ENCODE data around the gene HES5. TPM values are rescaled to one million over a fixed set of nuclear protein-coding genes. Genes with fewer than 3 reads are reported as not detected.
A peak's percentile ranks its signal among the peaks of the same experiment; 100 is the strongest.

HES5 gene
- total and polyA plus RNA-seq, 2 donors (not counting 1 experiment from before 2014, with no cell fraction given) = not detected

DNA sequence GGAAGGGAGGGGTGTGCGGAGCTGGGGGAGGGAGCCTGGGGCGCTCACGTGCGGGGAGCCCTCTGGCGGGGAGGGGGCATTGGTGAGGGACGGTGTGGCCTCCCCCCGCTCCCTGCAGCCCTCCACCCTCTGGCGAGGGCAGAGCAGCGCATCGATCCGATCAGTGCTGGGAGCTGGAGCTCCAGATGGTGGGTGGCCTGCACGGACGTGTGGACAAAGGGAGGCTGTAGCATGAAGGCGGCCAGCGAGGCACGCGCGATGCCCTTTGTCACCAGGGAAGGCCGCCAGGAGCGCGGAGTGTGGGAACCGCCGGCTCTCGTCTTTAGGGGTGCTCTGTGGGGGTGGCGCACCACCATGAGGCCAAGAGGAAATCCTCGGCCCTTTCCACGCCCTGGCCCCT, 5.4 kb upstream of the HES5 start:
- Histone ChIP-seq H2AFZ (ENCODE audit: low read length) (no peak overlapping the region), H4K20me1 (ENCODE audit: control insufficient read depth, extremely low read depth, insufficient read depth, low read length) (no peaks in the 10 kb centered on the region), H3K4me3 (replicated peaks in 1 of 4; ENCODE audit: control extremely low read depth in 1 of 4, insufficient read depth in 1 of 4, low read depth in 3 of 4, low read length in 4 of 4) (no peak overlapping the region), H3K36me3 (ENCODE audit: control insufficient read depth, insufficient read depth, low read length) (no peaks in the 10 kb centered on the region), H3K27ac (ENCODE audit: insufficient read depth, low read length) (no peak overlapping the region), H3K9me3 (ENCODE audit: control insufficient read depth, insufficient read depth, low read depth, low read length) (no peaks in the 10 kb centered on the region), H3K9ac (ENCODE audit: insufficient read depth, low read length) (no peak overlapping the region), H3K27me3 (ENCODE audit: control insufficient read depth, insufficient read depth, low read length) (peaks cover 14% of the 10 kb centered on the region), H3K79me2 (ENCODE audit: control insufficient read depth, insufficient read depth, low read length) (no peaks in the 10 kb centered on the region), H3K4me1 (ENCODE audit: control insufficient read depth, extremely low read depth, insufficient read depth, low read length) (no peaks in the 10 kb centered on the region), H3K4me2 (ENCODE audit: extremely low read depth, insufficient read depth, low read length) (no peak overlapping the region)
- TF ChIP-seq EZH2 (IDR thresholded peaks at IDR 0.05; ENCODE audit: low read length, missing control alignments) = no peak
- TF ChIP-seq, protein P1, sequence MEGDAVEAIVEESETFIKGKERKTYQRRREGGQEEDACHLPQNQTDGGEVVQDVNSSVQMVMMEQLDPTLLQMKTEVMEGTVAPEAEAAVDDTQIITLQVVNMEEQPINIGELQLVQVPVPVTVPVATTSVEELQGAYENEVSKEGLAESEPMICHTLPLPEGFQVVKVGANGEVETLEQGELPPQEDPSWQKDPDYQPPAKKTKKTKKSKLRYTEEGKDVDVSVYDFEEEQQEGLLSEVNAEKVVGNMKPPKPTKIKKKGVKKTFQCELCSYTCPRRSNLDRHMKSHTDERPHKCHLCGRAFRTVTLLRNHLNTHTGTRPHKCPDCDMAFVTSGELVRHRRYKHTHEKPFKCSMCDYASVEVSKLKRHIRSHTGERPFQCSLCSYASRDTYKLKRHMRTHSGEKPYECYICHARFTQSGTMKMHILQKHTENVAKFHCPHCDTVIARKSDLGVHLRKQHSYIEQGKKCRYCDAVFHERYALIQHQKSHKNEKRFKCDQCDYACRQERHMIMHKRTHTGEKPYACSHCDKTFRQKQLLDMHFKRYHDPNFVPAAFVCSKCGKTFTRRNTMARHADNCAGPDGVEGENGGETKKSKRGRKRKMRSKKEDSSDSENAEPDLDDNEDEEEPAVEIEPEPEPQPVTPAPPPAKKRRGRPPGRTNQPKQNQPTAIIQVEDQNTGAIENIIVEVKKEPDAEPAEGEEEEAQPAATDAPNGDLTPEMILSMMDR (conservative IDR thresholded peaks at IDR 0.05 in 1 of 2, IDR thresholded peaks at IDR 0.05 in 1 of 2; ENCODE audit: low read depth in 1 of 2, low read length in 2 of 2) = no peak
- no peak for DNase-seq (ENCODE audit: low read depth in 2 of 2)

GRCh38 chr1:2534687-2535441, 4.8 kb upstream of the HES5 start:
- Histone ChIP-seq H3K9me3 (ENCODE audit: control insufficient read depth, insufficient read depth, low read depth, low read length) (no peaks in the 10 kb centered on the region), H3K27me3 (ENCODE audit: control insufficient read depth, insufficient read depth, low read length) (peaks cover 14% of the 10 kb centered on the region), H2AFZ (ENCODE audit: low read length) (no peak overlapping the region), H4K20me1 (ENCODE audit: control insufficient read depth, extremely low read depth, insufficient read depth, low read length) (no peaks in the 10 kb centered on the region), H3K9ac (ENCODE audit: insufficient read depth, low read length) (no peak overlapping the region), H3K4me1 (ENCODE audit: control insufficient read depth, extremely low read depth, insufficient read depth, low read length) (no peaks in the 10 kb centered on the region), H3K79me2 (ENCODE audit: control insufficient read depth, insufficient read depth, low read length) (no peaks in the 10 kb centered on the region), H3K4me2 (ENCODE audit: extremely low read depth, insufficient read depth, low read length) (no peak overlapping the region), H3K4me3 (replicated peaks in 1 of 4; ENCODE audit: control extremely low read depth in 1 of 4, insufficient read depth in 1 of 4, low read depth in 3 of 4, low read length in 4 of 4) (no peak overlapping the region), H3K36me3 (ENCODE audit: control insufficient read depth, insufficient read depth, low read length) (no peaks in the 10 kb centered on the region), H3K27ac (ENCODE audit: insufficient read depth, low read length) (no peak overlapping the region)
- peak in 1 of 2 donors; percentile 73 for DNase-seq (ENCODE audit: low read depth in 2 of 2)
- TF ChIP-seq, protein P1 (conservative IDR thresholded peaks at IDR 0.05 in 1 of 2, IDR thresholded peaks at IDR 0.05 in 1 of 2; ENCODE audit: low read depth in 1 of 2, low read length in 2 of 2) = no peak
- TF ChIP-seq EZH2 (IDR thresholded peaks at IDR 0.05; ENCODE audit: low read length, missing control alignments) = no peak

GRCh38 chr1:2534315-2534686, 4.2 kb upstream of the HES5 start:
- DNase-seq (ENCODE audit: low read depth in 2 of 2) = no peak
- no peak overlapping the region for H3K4me3 ChIP-seq (replicated peaks in 1 of 4; ENCODE audit: control extremely low read depth in 1 of 4, insufficient read depth in 1 of 4, low read depth in 3 of 4, low read length in 4 of 4)
- H3K27me3 ChIP-seq (ENCODE audit: control insufficient read depth, insufficient read depth, low read length) = peaks cover 14% of the 10 kb centered on the region
- no peak overlapping the region for H2AFZ ChIP-seq (ENCODE audit: low read length)
- H3K27ac ChIP-seq (ENCODE audit: insufficient read depth, low read length) = no peak overlapping the region
- H3K36me3 ChIP-seq (ENCODE audit: control insufficient read depth, insufficient read depth, low read length) = no peaks in the 10 kb centered on the region
- TF ChIP-seq, protein P1 (conservative IDR thresholded peaks at IDR 0.05 in 1 of 2, IDR thresholded peaks at IDR 0.05 in 1 of 2; ENCODE audit: low read depth in 1 of 2, low read length in 2 of 2) = no peak
- TF ChIP-seq EZH2 (IDR thresholded peaks at IDR 0.05; ENCODE audit: low read length, missing control alignments) = no peak
- no peak overlapping the region for H3K4me2 ChIP-seq (ENCODE audit: extremely low read depth, insufficient read depth, low read length)
- H4K20me1 ChIP-seq (ENCODE audit: control insufficient read depth, extremely low read depth, insufficient read depth, low read length) = no peaks in the 10 kb centered on the region
- H3K79me2 ChIP-seq (ENCODE audit: control insufficient read depth, insufficient read depth, low read length) = no peaks in the 10 kb centered on the region
- no peaks in the 10 kb centered on the region for H3K4me1 ChIP-seq (ENCODE audit: control insufficient read depth, extremely low read depth, insufficient read depth, low read length)
- H3K9ac ChIP-seq (ENCODE audit: insufficient read depth, low read length) = no peak overlapping the region
- H3K9me3 ChIP-seq (ENCODE audit: control insufficient read depth, insufficient read depth, low read depth, low read length) = no peaks in the 10 kb centered on the region

All from fibroblast of lung (primary cell).